ENCODE measurements around the gene MMP25. TPM values are rescaled to one million over a fixed set of nuclear protein-coding genes. Genes with fewer than 3 reads are reported as not detected.

Gene MMP25
- total RNA-seq, 1 donor from 2014 or later, result 12.8 TPM

- Histone ChIP-seq H3K36me3 (no peaks in the 10 kb centered on the region), H3K4me3 (peak overlapping the region; percentile 86), H3K27ac (no peak overlapping the region), H3K9me3 (no peaks in the 10 kb centered on the region), H3K4me1 (peaks cover 20% of the 10 kb centered on the region), H3K27me3 (no peaks in the 10 kb centered on the region)
- DNase-seq, result no peak
- ATAC-seq, result no peak
- TF ChIP-seq CTCF (IDR thresholded peaks at IDR 0.05), result no peak
- intact Hi-C loops (cut with DNase I), result no loop called here
Observed at GRCh38 chr16:3057181-3058138, 11.1 kb downstream of the MMP25 start.

GRCh38 chr16:3058139-3059030 is 12.0 kb downstream of the MMP25 start:
- intact Hi-C loops (cut with DNase I), result no loop called here

GRCh38 chr16:3059041-3059722 is 12.8 kb downstream of the MMP25 start:
- Histone ChIP-seq H3K4me3 (peak overlapping the region; percentile 86), H3K27ac (peak overlapping the region; percentile 82), H3K9me3 (no peaks in the 10 kb centered on the region), H3K36me3 (no peaks in the 10 kb centered on the region), H3K4me1 (peaks cover 20% of the 10 kb centered on the region), H3K27me3 (no peaks in the 10 kb centered on the region)
- ATAC-seq (peak; percentile 98), DNase-seq (peak; percentile 95)
- intact Hi-C loops (cut with DNase I), result no loop called here
- peak; percentile 91 for TF ChIP-seq CTCF (IDR thresholded peaks at IDR 0.05)

More at GRCh38 chr16:3058139-3059030, 12.0 kb downstream of the MMP25 start:
- peak overlapping the region; percentile 86 for H3K4me3 ChIP-seq
- peak; percentile 81 for DNase-seq
- no peaks in the 10 kb centered on the region for H3K27me3 ChIP-seq
- peak overlapping the region; percentile 82 for H3K27ac ChIP-seq
- H3K9me3 ChIP-seq, result no peaks in the 10 kb centered on the region
- ATAC-seq, result peak; percentile 38
- no peak for TF ChIP-seq CTCF (IDR thresholded peaks at IDR 0.05)
- H3K4me1 ChIP-seq, result peaks cover 20% of the 10 kb centered on the region
- no peaks in the 10 kb centered on the region for H3K36me3 ChIP-seq

- H3K4me1 ChIP-seq, result peaks cover 20% of the 10 kb centered on the region
- intact Hi-C loops (cut with DNase I), result no loop called here
- no peak for ATAC-seq
- peak overlapping the region; percentile 82 for H3K27ac ChIP-seq
- no peak for TF ChIP-seq CTCF (IDR thresholded peaks at IDR 0.05)
- H3K36me3 ChIP-seq, result no peaks in the 10 kb centered on the region
- no peaks in the 10 kb centered on the region for H3K27me3 ChIP-seq
- H3K4me3 ChIP-seq, result peak overlapping the region; percentile 86
- no peak for DNase-seq
- no peaks in the 10 kb centered on the region for H3K9me3 ChIP-seq
Observed at GRCh38 chr16:3059723-3060242, 13.4 kb downstream of the MMP25 start.
